Fibroblast of skin of right quadriceps (primary cell): ENCODE measurements around the gene CORO7.
"Not testable (repeated sequence)": the region's sequence is repeated elsewhere in the genome, so short reads cannot be mapped to it uniquely, and the experiment has no call there.

ENCODE experiments used
- DNase-seq: peaks from one replicate; pipeline ENCODE4 v3.0.0-alpha.2; 2013

CORO7 gene

DNA sequence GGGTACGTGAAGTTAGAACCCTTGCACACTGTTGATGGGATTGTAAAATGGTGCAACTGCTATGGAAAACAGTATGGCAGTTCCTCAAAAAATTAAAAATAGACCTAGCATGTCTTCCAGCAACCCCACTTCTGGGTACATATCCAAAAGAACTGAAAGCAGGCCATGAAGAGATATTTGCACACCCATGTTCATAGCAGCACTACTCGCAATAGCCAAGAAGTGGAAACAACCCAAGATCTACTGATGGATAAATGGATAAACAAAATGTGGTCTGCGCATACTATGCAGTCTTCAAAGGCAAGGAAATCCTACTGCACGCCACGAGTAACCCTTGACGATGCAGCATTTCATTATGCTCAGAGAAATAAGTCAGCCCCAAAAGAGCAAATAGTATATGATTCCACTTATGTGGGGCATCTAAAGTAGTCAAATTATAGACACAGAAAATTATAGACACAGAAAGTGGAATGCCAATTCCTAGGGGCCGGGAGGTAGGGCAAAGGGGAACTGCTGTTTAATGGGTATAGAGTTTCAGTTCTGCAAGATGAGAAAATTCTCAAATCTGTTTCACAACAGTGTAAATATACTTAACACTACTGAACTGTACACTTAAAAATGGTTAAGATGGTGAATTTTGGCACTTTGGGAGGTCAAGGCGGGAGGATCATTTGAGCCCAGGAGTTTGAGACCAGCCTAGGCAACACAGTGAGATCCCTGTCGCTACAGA is 17.2 kb downstream of the CORO7 start:
- DNase-seq, result no peak

DNA sequence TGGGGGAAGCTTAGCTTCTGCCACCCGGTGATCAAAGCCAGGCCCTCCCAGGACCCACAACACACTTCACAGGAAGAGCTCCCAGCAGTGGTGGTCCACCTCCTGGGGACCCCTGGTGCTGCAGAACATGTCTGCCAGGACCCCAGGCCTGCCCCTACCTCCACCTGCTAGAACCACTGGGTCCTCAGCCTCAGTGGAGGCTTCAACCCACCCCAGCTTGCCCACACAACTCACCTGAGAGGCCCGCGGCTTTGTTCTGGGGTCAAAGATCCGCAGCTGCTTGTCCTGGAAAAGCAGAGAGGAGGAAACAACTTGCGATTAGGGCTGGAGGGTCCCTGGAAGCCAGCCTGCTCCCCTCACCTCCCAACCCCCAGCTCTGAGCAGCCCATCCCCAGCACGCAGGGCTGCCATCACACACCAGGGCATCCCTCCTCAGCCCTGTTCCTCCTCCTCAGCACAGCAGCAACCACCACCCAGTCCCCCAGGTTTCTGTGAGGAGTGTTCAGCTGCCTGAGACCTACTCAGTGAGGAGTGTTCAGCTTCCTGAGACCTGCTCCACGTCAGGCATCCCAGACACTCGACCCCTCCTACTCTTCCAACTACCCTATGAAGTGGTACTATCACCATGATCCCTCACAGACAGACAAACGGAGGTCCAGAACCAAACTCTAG is 21.2 kb downstream of the CORO7 start:
- DNase-seq, result no peak

DNA sequence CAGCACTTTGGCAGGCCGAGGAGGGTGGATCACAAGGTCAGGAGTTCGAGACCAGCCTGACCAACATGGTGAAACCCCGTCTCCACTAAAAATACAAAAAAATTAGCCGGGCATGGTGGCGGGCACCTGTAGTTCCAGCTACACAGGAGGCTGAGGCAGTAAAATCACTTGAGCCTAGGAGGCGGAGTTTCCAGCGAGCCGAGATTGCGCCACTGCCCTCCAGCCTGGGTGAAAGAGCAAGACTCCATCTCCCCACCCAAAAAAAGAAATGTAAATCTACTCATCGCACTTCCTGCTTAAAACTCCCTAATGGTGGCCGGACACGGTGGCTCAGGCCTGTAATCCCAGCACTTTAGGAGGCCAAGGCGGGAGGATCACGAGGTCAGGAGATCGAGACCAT is 22.5 kb downstream of the CORO7 start:
- not testable (repeated sequence) for DNase-seq

DNA sequence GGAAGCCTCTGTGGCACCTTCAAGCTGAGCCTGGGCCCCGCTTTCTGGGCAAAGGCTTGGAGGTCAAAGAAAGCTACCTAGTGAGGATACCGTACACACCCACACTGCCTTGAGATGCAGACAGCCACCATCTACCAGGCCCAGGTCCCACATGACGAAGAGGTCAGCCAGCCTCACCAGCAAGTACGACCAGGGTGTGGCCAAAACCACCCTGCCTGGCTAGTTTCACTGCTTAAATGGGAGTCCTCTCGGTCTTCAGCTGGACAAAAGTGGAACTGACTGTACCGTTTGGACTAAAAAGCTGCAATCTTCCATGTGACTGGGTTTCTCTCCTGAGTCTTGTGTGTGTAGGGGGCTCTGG is 23.2 kb downstream of the CORO7 start:
- DNase-seq, result no peak

DNA sequence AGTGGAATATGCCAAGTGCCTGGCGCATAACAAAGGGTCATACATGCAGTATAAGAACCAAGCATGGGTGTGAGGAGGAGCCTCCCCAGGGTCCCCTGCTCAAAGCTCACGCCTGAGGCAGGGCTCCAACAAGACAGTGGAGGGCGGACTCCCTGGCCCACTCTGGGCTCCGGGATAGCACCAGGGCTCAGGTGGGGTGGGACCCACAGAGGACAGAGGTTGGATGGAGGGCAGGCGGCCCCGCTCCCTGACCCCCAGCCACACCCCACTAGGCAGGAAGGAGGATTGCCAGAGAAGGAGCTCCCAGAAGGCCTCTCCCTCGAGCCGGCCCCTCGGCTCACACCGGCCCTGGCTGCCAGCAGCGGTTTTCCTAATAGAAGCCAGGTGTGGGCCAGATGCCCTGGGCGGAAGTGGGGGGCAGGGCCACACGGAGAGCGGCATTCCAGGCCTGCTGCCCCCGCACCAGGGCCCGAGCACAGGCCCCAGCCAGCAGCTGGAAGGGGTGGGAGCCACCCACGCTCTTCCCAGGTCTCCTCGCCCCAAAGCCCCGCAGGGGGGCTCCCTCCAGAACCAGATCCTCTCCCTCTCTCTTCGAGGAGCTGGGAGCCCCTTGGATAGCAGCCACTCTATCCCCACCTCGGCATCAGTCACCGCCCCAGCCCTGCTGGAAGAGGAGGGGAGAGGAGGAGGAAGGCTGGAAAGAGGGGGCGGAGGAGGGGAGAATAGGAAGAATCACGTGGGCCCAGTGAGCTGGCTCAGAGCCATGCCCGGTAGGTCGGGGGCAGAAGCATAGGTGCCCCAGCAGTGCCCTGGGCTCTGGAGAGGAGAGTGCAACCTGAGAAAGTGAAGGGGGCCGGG is 23.8 kb downstream of the CORO7 start:
- peak; percentile 95 for DNase-seq

DNA sequence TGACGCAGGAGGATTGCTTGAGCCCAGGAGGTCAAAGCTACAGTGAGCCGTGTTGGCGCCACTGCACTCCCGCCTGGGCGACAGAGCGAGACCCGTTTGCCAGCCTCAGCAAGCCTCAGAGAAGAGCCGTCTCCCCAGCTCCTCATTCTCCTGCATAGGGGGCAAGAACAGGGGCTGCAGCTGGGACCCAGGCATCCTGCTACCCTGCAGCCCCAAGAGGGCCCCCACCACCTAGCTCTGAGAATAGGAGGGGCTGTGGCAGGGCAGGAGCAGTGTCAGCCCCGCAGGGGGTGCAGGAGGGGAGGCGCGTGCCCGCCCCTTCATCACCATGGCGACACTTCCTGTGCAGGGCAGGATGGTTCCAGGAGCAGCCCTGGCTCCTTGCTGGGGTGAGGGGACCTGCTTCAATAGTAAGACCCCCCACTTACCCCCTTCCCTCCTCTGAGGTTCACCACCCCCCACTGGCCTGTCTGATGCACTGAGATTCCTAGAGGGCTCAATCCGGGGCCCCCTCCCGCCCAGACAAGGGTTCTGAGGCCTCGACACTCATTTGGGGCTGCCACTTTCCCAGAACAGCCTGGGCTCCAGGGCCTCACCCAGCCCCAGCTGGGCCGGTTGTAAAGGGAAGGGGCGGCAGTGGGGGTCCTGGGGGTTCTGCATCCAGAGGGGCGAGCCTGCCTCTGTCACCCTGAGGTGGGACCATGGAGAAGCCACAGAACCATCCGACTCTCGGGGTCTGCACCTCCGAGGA is 24.6 kb downstream of the CORO7 start:
- DNase-seq, result no peak

DNA sequence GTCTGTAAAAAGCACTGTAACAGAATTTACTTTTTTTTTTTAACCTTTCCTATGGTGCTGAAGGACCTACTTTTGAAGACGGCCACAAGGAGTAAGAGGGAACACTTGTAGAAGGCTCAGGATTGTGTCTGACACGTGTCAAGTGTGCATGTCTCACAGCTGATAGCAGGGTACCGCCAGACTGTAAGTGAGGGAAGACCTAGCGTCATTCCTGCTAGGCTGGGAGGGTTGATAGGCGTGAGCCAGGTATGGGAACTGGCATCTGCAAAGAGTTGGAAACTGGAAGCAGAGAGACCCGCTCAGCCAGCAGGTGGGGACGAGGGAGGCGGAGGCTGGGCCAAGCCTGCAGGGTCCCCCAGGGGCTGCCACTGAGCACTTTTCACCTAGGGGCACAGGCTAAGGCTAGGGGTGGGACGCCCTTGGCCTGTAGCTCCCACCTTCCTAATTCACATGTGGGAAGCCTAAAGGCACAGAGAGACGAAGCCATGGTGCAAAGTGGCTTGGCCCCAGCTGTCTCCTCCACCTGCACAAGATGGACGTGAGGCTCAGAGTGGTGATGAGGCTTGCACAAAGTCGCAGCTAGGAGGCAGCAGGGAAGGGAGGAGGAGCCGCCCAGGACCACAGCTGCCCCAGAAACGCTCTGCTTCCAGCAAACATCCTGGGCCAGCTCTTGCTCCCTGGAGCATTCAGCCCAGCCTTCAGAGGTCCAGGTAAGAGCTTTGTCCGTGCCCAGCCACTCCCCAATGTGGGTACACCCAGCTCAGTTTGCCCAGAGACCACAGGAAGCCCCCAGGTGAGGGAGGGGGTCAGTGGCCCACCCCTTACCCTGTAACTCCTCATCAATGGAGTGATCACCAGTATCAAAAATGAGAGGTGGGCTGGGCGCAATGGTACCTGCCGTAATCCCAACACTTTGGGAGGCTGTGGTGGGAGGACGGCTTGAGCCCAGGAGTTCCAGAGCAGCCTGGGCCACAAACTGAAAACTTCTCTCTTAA is 25.8 kb downstream of the CORO7 start:
- DNase-seq, result no peak

DNA sequence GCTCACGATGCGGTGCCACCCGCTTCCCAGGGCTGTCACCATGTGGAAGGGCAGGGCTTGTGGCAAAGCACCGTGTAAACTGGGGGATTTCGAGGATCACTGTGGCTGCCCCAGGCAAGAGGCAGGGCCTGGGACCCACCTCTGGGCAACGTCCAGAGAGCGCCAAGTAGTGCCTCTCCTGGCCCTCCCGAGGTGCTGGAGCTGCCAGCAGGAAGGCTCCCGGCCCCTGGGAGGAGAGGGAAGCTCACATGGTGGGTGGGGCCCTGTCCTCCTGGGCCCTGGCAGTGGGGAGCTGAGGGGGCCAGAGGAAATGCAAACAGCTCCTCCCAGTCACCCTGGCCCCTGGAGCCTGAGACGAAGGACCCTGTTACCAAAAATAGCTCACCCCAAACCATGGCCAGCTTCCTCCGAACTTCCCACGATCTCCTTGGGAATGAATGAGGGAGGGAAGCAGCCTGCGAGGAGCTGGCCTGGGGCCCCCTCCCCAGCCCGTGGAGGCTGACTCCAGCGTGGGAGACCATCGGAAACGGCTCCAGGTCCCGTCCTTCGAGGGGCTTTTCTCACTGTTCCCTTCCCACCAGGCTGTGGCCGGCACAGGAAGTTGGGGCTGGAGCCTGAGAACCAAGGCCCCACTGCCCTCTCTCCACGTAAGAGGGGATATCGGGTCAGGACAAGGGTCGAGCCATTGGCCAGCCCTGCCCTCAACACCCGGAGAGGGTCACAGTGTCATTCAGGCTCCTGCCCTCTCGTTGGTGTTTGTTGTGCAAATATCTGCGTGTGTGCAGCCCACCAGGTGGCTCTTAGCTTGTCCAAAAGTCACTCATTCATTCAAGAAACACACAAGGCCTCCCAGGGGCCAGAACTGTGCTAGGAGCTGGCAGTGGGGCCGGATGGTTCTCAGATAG is 27.1 kb downstream of the CORO7 start:
- DNase-seq, result no peak

DNA sequence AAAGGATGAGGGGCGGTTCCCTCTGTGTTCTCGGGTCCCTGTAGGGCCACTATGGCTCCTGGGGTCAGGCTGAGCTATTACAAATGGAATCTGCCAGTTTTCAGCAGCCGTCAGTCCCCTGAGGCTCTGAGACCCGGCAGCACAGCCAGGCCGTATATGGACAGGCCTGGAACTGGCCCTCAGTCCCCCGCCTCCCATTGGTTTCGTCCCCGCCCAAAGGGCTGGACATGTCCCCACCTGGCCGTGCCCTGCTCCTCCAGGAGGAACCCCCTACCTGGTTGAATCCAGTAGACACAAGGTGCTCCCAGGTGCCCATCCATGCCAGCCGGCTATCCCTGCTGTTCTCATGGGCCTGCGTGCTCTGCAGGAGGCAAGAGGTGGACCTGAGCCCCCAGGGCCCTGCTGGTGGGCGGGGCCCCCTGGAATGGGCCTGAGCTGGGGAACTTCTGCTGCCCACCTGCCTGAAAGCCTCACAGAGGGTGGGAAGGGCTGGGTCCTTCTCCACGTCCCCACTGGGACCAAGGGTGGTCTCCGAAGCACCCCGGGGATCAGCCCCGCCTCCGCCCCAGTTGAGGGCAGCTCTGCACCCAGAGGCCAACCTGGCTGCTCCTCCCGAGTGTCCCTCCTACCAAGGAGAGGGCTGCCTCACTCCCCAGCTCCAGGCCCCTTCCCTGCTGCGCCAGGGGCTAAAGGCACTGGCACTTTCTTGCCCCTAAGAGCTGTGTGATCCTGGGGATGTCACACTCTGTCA is 27.9 kb downstream of the CORO7 start:
- DNase-seq, result peak; percentile 54

DNA sequence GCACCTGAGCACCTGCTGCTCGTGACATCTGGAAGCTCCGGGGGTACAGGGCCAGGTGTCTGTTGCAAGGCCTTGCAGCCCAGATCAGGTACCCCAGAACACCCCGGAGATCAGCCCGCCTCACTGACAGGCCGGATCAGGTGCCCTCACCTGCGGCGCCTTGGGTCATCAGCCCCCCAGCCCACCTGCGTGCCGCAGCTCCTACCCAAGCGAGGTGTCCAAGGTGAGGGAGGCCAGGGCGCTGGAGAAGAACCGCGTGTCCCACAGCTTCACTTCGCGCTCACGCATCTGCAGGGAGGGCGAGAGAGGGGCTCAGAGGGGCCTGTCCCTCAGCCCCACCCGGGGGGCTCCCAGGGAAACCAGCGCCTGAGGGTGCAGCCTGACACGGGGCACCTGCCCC is 28.6 kb downstream of the CORO7 start:
- DNase-seq, result no peak

DNA sequence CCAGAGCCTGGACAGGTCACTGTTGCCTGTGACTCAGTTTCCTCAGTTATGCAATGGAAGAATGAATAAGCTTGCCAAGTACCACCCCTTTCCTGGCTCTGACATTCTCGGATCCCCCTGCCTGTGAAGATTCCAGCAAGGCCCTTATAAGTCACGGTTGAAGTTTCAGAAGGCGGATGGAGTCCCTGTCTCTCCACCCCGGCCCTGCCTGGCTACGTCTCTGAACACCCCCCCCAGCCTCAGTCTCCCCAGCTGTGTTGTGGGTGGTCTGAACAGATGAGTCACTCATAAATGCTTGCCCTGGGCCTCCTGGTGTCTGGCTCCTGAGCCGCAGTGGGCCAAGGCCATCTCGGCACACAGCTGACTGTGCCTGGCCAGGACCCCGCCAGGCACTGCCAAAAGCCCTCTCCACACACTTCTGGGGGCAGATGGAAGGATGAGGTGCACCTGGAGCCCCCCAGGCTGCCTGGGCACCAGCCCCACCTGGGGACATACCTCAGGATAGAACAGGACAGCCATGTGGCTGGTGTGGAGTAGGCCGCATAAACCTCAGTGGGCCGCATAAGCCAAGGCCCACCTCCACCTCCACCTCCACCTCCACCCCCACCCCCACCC is 29.3 kb downstream of the CORO7 start:
- peak; percentile 42 for DNase-seq

DNA sequence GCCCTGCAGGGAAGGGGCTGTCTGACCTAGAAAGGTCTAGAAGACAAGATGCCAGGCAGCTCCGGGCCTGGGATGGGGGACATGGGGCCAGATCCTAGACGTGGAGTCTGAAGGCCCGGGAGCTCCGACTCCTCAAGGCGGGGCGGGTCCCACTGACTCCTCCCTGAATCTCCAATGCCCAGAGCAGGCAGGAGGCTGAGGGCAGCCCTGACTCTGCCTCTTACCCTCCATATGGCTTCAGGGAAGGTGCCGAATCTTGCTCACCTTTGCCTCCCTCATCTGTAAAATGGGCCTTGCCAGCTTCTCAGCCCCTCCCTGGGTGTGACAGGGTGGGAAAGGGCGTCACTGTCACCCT is 30.0 kb downstream of the CORO7 start:
- DNase-seq, result peak; percentile 39

DNA sequence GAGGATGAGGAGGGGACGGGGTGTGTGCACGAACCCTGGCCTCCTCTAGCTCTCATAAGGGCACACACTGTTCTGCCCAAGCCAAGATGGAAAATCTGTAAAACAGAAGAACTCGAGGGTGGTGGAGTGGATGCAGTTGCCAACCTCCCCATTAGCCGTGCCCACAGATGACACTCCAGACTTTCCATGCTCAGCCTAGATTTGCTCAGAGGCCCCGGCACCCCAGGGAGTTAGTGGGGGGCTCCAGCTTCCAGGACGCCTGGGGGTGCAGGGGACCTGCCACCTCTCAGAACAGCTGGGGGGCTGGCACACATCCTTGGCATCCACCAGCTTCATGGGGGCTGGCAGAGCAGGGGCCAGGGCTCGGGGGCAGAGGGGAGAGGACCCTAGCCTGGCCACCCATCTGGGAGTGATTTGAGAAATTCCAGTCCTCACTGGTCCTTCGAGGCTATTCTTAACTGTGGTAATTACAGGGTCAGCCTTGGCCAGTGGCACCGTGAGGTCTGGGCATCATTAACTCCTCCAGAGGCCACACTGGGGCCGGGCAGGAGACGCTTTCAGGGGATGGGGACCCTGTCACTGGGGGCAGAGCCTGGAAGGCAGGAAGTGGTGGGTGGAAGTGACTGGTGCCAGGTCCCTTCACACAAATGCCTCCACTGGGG is 30.5 kb downstream of the CORO7 start:
- DNase-seq, result no peak

DNA sequence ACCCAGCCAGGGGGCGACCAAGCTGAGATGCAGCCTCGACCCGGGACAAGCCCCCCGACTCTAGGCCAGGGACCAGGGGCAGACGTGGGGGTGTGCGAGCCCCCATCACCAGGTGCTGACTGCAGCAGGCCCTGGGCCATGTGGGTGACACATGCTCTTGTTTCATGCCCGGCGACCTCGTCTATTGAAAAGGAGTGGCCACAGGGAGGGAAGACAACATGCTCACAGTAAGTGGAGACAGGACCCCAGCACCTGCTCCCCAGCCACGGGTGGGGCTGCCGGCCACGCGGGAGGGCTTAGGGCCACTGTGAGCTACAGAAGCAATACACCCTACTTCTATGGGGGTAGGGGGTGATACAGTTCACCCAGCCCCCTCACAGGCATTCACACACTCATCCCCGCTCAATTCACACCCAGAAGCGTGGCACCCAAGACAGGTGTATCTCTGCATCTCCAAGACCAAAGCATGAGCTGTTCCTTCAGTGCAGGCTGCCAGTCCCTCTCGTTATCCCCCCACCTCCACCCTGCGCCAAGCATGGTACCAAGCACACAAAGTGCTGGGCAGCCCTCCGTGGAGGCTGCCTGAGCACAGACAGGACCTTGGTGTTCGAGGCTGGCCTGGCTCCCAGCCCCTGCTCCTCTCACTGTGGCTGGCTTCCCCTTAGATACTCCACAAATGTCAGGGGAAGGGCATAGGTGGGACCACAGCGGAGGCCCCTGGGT is 31.2 kb downstream of the CORO7 start:
- no peak for DNase-seq

DNA sequence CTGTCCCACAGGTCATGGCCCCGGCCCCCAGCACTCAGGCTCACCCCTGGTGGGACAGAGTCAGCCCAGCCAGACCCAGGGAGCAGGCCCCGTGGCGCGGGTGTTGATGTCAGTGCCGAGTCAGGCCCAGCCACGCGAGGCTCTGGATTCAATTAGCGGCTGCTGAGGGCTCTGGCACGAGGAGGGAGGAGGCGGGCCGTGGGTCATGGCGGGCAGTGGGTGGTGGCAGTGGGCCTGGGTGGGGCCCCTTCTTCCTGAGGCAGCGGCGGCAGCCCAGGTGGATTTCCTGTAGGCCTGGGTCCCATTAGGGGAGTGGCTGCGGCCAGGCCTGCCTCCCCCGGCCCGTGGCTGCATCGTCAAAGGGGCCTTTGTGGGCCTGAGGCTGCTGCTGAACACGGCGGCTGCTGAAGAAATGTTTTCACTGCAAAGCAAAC is 31.9 kb downstream of the CORO7 start:
- DNase-seq, result peak; percentile 66

DNA sequence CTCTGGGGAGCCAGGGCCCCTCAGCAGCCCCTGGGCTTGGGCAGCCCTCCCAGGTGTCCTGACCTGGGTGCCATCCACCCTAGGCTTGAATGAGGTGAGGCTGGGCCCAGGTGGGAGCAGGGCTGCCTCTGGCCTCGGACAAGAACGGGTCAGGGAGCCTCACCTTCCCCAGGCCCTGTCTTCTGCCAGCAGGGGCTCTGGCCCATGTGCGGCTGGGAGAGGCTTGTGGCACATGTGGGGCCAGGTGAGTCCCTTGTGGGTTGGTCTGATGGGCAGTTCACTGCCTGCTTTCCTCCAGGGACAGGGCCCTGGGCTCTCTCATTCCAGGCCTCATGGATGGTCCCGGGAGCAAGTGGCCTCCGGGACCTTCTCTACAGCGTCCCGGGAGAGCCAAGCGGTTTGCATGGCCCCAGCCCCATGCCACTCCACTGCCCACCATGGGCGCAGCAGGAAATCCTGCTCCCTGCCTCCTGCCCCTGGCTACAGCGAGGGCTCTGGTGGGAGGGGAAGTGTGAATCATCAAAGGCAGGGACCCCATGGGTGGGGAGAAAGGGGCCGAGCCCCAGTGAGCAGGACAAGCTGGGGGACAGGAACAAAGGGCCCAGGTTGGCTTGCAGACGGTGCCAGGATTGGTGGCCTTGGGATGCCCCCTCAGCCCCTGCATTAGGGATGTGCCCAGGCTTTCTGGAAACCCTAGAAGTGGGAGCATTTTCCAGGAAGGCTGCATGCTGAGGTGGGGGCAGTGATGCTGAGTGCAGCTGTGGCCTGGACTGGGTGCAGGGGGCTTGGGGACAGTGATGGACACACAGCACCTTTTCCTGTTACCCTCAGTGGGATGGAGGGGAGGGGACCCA is 32.6 kb downstream of the CORO7 start:
- no peak for DNase-seq

DNA sequence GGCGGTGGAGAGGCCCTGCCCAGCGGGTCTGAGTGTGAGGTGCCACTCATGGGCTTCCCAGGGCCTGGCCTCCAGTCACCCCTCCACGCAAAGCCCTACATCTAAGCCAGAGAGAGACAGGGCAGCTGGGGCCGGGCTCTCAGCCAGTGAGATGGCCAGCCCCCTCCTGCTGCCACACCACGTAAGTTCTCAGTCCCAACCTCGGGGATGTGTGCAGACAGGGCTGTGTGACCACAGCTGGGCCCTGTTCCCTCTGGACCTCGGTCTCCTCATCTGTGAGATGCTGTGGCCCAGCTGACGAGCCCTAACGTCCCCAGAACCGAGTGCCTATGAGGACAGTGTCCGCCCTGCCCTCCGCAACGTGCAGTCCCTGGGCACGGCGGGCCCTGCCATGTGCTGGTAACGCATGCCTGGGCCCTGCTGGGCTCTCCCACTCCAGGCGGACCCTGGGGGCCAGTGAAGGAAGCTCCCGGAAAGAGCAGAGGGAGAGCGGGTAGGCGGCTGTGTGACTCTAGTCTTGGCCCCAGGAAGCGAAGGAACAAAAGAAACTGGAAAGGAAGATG is 33.5 kb downstream of the CORO7 start:
- no peak for DNase-seq
